ENCODE data around the gene CDKN2B-AS1.

CDKN2B-AS1 gene

DNA sequence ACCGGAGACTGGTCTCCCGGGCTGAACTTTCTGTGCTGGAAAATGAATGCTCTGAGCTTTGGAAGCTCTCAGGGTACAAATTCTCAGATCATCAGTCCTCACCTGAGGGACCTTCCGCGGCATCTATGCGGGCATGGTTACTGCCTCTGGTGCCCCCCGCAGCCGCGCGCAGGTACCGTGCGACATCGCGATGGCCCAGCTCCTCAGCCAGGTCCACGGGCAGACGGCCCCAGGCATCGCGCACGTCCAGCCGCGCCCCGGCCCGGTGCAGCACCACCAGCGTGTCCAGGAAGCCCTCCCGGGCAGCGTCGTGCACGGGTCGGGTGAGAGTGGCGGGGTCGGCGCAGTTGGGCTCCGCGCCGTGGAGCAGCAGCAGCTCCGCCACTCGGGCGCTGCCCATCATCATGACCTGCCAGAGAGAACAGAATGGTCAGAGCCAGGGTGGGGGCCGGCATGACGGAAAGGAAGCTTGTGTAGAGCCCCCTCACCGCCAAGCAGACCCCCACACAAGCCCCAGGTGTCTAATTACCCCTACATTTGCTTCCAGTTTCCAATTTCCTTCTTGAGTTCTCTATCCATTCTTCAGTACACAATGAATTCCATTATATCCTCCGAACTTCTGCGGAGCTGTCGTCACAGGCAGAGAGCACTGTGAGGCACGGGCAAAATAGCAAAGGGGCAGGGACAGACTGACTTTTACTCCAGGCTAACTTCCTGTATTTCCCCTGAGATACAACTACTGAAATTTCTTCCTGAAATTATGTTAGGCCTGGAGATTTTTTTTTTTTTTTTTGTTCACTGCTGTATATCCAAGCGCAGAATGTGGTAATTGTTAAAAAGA lies 23.6 kb upstream of the CDKN2B-AS1 start:
- TF ChIP-seq, protein P1, sequence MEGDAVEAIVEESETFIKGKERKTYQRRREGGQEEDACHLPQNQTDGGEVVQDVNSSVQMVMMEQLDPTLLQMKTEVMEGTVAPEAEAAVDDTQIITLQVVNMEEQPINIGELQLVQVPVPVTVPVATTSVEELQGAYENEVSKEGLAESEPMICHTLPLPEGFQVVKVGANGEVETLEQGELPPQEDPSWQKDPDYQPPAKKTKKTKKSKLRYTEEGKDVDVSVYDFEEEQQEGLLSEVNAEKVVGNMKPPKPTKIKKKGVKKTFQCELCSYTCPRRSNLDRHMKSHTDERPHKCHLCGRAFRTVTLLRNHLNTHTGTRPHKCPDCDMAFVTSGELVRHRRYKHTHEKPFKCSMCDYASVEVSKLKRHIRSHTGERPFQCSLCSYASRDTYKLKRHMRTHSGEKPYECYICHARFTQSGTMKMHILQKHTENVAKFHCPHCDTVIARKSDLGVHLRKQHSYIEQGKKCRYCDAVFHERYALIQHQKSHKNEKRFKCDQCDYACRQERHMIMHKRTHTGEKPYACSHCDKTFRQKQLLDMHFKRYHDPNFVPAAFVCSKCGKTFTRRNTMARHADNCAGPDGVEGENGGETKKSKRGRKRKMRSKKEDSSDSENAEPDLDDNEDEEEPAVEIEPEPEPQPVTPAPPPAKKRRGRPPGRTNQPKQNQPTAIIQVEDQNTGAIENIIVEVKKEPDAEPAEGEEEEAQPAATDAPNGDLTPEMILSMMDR (IDR thresholded peaks at IDR 0.05; ENCODE audit: extremely low read depth, missing control alignments) = no peak
- DNase-seq (ENCODE audit: low spot score) = no peak

DNA sequence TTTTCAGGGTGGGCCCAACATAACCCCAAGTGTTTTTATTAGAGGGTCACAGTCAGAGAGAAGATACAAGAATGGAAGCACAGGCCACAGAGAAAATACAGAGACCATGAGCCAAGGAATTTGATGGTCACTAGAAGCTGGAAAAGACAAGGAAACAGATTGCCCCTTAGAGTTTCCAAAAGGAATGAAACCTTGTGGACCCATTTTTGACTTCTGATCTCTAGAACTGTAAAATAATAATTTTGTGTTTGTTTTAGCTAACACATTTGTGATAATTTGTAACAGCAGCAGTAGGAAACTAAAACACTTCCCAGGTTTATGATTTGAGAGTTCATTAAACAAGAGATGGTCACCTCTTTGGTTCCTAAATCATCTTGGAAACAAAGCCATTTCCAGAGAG lies 22.2 kb upstream of the CDKN2B-AS1 start:
- TF ChIP-seq, protein P1 (IDR thresholded peaks at IDR 0.05; ENCODE audit: extremely low read depth, missing control alignments) = no peak
- no peak for DNase-seq (ENCODE audit: low spot score)

DNA sequence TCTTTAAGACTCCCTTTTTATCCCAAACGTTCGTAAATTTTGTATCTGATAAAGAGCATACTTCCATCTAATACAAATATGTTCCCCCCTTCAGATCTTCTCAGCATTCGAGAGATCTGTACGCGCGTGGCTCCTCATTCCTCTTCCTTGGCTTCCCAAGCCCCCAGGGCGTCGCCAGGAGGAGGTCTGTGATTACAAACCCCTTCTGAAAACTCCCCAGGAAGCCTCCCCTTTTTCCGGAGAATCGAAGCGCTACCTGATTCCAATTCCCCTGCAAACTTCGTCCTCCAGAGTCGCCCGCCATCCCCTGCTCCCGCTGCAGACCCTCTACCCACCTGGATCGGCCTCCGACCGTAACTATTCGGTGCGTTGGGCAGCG lies 20.3 kb upstream of the CDKN2B-AS1 start:
- DNase-seq (ENCODE audit: low spot score) = no peak
- TF ChIP-seq, protein P1 (IDR thresholded peaks at IDR 0.05; ENCODE audit: extremely low read depth, missing control alignments) = no peak

DNA sequence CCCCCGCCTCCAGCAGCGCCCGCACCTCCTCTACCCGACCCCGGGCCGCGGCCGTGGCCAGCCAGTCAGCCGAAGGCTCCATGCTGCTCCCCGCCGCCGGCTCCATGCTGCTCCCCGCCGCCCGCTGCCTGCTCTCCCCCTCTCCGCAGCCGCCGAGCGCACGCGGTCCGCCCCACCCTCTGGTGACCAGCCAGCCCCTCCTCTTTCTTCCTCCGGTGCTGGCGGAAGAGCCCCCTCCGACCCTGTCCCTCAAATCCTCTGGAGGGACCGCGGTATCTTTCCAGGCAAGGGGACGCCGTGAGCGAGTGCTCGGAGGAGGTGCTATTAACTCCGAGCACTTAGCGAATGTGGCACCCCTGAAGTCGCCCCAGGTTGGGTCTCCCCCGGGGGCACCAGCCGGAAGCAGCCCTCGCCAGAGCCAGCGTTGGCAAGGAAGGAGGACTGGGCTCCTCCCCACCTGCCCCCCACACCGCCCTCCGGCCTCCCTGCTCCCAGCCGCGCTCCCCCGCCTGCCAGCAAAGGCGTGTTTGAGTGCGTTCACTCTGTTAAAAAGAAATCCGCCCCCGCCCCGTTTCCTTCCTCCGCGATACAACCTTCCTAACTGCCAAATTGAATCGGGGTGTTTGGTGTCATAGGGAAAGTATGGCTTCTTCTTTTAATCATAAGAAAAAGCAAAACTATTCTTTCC lies 19.7 kb upstream of the CDKN2B-AS1 start:
- DNase-seq (ENCODE audit: low spot score) = peak; percentile 65
- TF ChIP-seq, protein P1 (IDR thresholded peaks at IDR 0.05; ENCODE audit: extremely low read depth, missing control alignments) = no peak

DNA sequence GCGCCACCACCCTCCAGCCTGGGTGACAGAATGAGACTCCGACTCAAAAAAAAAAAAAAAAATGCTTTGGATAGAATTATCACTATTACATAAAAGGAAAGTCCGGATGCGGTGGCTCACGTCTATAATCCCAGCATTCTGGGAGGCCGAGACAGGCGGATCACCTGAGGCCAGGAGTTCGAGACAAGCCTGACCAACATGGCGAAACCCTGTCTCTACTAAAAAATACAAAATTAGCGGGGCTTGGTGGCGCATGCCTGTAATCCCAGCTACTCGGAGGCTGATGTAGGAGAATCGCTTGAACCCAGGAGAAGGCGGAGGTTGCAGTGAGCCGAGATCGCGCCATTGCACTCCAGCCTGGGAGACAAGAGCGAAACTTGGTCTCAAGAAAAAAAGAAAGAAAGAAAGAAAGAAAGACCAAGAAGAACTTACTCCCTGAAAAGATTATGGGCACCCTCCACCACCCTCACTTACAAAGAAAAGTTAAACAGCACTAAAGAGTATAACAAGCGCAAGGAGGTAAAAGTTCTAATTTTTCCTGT lies 18.2 kb upstream of the CDKN2B-AS1 start:
- TF ChIP-seq, protein P1 (IDR thresholded peaks at IDR 0.05; ENCODE audit: extremely low read depth, missing control alignments) = no peak
- no peak for DNase-seq (ENCODE audit: low spot score)

DNA sequence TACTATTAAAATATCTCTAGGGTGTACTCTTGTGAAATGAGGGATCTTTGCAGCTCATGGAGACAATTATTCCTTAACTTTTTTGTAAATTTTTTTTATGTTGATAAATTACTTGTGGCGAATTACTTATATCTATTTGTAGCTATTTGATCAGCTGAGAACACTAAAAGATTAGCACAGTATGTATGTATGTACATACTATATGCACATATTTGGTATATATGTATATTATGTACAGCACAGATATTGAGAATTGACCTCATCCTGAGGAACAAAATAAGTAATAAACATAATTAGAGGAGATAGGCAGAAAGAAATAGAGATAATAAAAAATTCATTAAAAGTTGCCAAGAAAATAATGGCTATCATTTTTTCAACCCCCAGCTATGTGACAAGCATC lies 12.2 kb upstream of the CDKN2B-AS1 start:
- TF ChIP-seq, protein P1 (IDR thresholded peaks at IDR 0.05; ENCODE audit: extremely low read depth, missing control alignments) = no peak
- DNase-seq (ENCODE audit: low spot score) = no peak
